H1 (cell line): ENCODE results near the gene PRPF31. TPM values are rescaled to one million over a fixed set of nuclear protein-coding genes. Genes with fewer than 3 reads are reported as not detected.

ENCODE experiments used
- CTCF ChIA-PET: fragments of 300-600 bp; sonication (Branson Sonifier 250); formaldehyde crosslinking; loops from one replicate; lab custom pipeline; 2021; ENCODE audit not compliant: partially characterized antibody; lab: Charles Lee
- POLR2A ChIA-PET: fragments of 300-600 bp; sonication (Branson Sonifier 250); formaldehyde crosslinking; loops from one replicate; lab custom pipeline; 2021; ENCODE audit warnings: inconsistent platforms; ENCODE audit not compliant: partially characterized antibody; lab: Charles Lee
- DNase-seq, 2 experiments: peaks; one replicate each; pipeline versions ENCODE4 v3.0.0 to v3.0.0-alpha.2; 2010 to 2022; ENCODE audit warnings: low spot score in 2 of 2, low read depth in 1 of 2, mixed read lengths in 1 of 2
- FAIRE-seq: peaks from 2 replicates; lab custom pipeline; 2011; peaks lifted over from hg19 to GRCh38; lab: Jason Lieb, UNC
- H2AFZ ChIP-seq: 2 replicates; pipeline ENCODE4 v1.8.1; 2012; ENCODE audit warnings: low read length, inconsistent platforms
- H2AK5ac ChIP-seq: 2 replicates; pipeline ENCODE4 v1.6.1; 2013; ENCODE audit warnings: low read depth, low read length
- H2BK120ac ChIP-seq: replicated peaks from 2 replicates; pipeline ENCODE3; 2013; ENCODE audit warnings: low read depth, low read length, inconsistent platforms
- H2BK12ac ChIP-seq: 2 replicates; pipeline ENCODE4 v1.6.1; 2013; ENCODE audit warnings: low read depth, low read length
- H2BK15ac ChIP-seq: 2 replicates; pipeline ENCODE4 v1.6.1; 2013; ENCODE audit warnings: low read length
- H2BK20ac ChIP-seq: 2 replicates; pipeline ENCODE4 v1.6.1; 2013; ENCODE audit warnings: low read length
- H2BK5ac ChIP-seq: 2 replicates; pipeline ENCODE4 v1.6.1; 2013; ENCODE audit warnings: low read depth, low read length
- H3K14ac ChIP-seq: 2 replicates; pipeline ENCODE4 v1.6.1; 2013; ENCODE audit warnings: inconsistent platforms; ENCODE audit not compliant: insufficient read length
- H3K18ac ChIP-seq: 2 replicates; pipeline ENCODE4 v1.6.1; 2013; ENCODE audit warnings: low read length; ENCODE audit errors: extremely low read depth
- H3K23ac ChIP-seq: 2 replicates; pipeline ENCODE4 v1.6.1; 2013; ENCODE audit warnings: inconsistent platforms; ENCODE audit not compliant: insufficient read length
- H3K23me2 ChIP-seq: 2 replicates; pipeline ENCODE4 v1.6.1; 2013; ENCODE audit warnings: low read depth, low read length
- H3K27ac ChIP-seq: 2 replicates; pipeline ENCODE4 v1.6.1; 2011; ENCODE audit warnings: low read depth, low read length, inconsistent platforms
- H3K27me3 ChIP-seq, 4 experiments: replicated peaks in 1 of 4; 1 replicate in 1 of 4; 2 replicates in 3 of 4; pipeline versions ENCODE4 v1.6.1 to v1.8.1; 2011 to 2013; ENCODE audit warnings: low read length in 3 of 4, mild to moderate bottlenecking in 3 of 4, inconsistent platforms in 2 of 4, mixed read lengths in 2 of 4, moderate library complexity in 1 of 4; ENCODE audit not compliant: control insufficient read depth in 3 of 4, insufficient read depth in 3 of 4; ENCODE audit errors: extremely low read depth in 1 of 4
- H3K36me3 ChIP-seq, 4 experiments: 2 replicates each; pipeline versions ENCODE4 v1.6.1 to v1.8.1; 2011 to 2013; ENCODE audit warnings: mild to moderate bottlenecking in 4 of 4, low read length in 3 of 4, moderate library complexity in 2 of 4, control low read depth in 1 of 4, inconsistent platforms in 1 of 4; ENCODE audit not compliant: insufficient read depth in 4 of 4, control insufficient read depth in 2 of 4
- H3K4ac ChIP-seq: replicated peaks from 2 replicates; pipeline ENCODE3; 2013; ENCODE audit warnings: low read length, low read depth, mixed read lengths, inconsistent platforms; ENCODE audit not compliant: insufficient read length
- H3K4me1 ChIP-seq, 4 experiments: replicated peaks in 1 of 4; 1 replicate in 1 of 4; 2 replicates in 3 of 4; pipeline versions ENCODE4 v1.6.1 to v1.8.1; 2011 to 2013; ENCODE audit warnings: low read length in 3 of 4, inconsistent platforms in 2 of 4, mixed read lengths in 1 of 4; ENCODE audit not compliant: insufficient read depth in 4 of 4, control insufficient read depth in 3 of 4
- H3K4me2 ChIP-seq, 2 experiments: 2 replicates each; pipeline versions ENCODE4 v1.6.1 to v1.8.1; 2011 to 2013; ENCODE audit warnings: low read depth in 2 of 2, low read length in 2 of 2, control low read depth in 1 of 2, inconsistent platforms in 1 of 2, mild to moderate bottlenecking in 1 of 2; ENCODE audit not compliant: insufficient read depth in 1 of 2
- H3K4me3 ChIP-seq, 4 experiments: fragments of 200-600, 300-600 bp in 1 of 4; sonication (generic), shearing (Covaris generic), sonication (Bioruptor Twin) in 1 of 4; 2 replicates each; pipeline versions ENCODE4 v1.5.1 to v1.8.1; 2011 to 2016; ENCODE audit warnings: low read length in 4 of 4, low read depth in 3 of 4, control low read depth in 2 of 4, inconsistent platforms in 2 of 4, mild to moderate bottlenecking in 2 of 4, mixed read lengths in 1 of 4, moderate library complexity in 1 of 4; ENCODE audit not compliant: insufficient read depth in 2 of 4; ENCODE audit errors: extremely low read depth in 1 of 4
- H3K56ac ChIP-seq: replicated peaks from 2 replicates; pipeline ENCODE3; 2013; ENCODE audit warnings: low read depth, mild to moderate bottlenecking, mixed read lengths, low read length, inconsistent platforms; ENCODE audit not compliant: insufficient read length
- H3K79me1 ChIP-seq: 2 replicates; pipeline ENCODE4 v1.6.1; 2013; ENCODE audit warnings: low read depth, low read length, control low read depth
- H3K79me2 ChIP-seq, 2 experiments: 2 replicates each; pipeline versions ENCODE4 v1.6.1 to v1.8.1; 2012 to 2013; ENCODE audit warnings: low read length in 2 of 2, mild to moderate bottlenecking in 2 of 2, inconsistent platforms in 1 of 2; ENCODE audit not compliant: insufficient read depth in 2 of 2, control insufficient read depth in 1 of 2
- H3K9ac ChIP-seq, 4 experiments: replicated peaks in 1 of 4; 1 replicate in 1 of 4; 2 replicates in 3 of 4; pipeline versions ENCODE4 v1.6.1 to v1.8.1; 2011 to 2013; ENCODE audit warnings: low read depth in 3 of 4, low read length in 3 of 4, control low read depth in 2 of 4, mild to moderate bottlenecking in 2 of 4, moderate library complexity in 2 of 4, inconsistent platforms in 1 of 4; ENCODE audit errors: extremely low read depth in 1 of 4
- H3K9me3 ChIP-seq, 2 experiments: 2 replicates each; pipeline versions ENCODE4 v1.6.1 to v1.8.1; 2012 to 2013; ENCODE audit warnings: mild to moderate bottlenecking in 2 of 2, moderate library complexity in 2 of 2, control low read depth in 1 of 2, inconsistent platforms in 1 of 2, low read depth in 1 of 2, low read length in 1 of 2, mixed read lengths in 1 of 2; ENCODE audit not compliant: insufficient read depth in 2 of 2
- H4K20me1 ChIP-seq, 2 experiments: replicated peaks in 1 of 2; 2 replicates each; pipeline versions ENCODE3 to v1.8.1; 2011 to 2013; ENCODE audit warnings: inconsistent platforms in 2 of 2, low read length in 2 of 2, mild to moderate bottlenecking in 1 of 2; ENCODE audit not compliant: insufficient read depth in 2 of 2, control insufficient read depth in 1 of 2
- H4K5ac ChIP-seq: 2 replicates; pipeline ENCODE4 v1.6.1; 2013; ENCODE audit warnings: low read length, low read depth, mixed read lengths, inconsistent platforms; ENCODE audit not compliant: insufficient read length
- H4K8ac ChIP-seq: 2 replicates; pipeline ENCODE4 v1.8.0; 2013; ENCODE audit warnings: mild to moderate bottlenecking, moderate library complexity, low read length, inconsistent platforms; ENCODE audit not compliant: insufficient read depth; ENCODE audit errors: extremely low read depth
- H4K91ac ChIP-seq: replicated peaks from 2 replicates; pipeline ENCODE3; 2013; ENCODE audit warnings: low read length, mixed read lengths, inconsistent platforms; ENCODE audit not compliant: insufficient read length
- CBX5 ChIP-seq: fragments of 300-800, 300-1000 bp; sonication (generic); IDR thresholded peaks from 2 replicates; pipeline ENCODE4 v1.7.1; 2016; ENCODE audit warnings: antibody characterized with exemption, low read length, low read depth
- CEBPB ChIP-seq: IDR thresholded peaks from 2 replicates; pipeline ENCODE4 v1.6.1; 2012; ENCODE audit warnings: low read depth, low read length
- E2F6 ChIP-seq: IDR thresholded peaks from 2 replicates; pipeline ENCODE4 v1.6.1; 2012; ENCODE audit warnings: inconsistent platforms
- EZH2 ChIP-seq: fragments of 200-600 bp; sonication (generic); IDR thresholded peaks from 2 replicates; pipeline ENCODE4 v1.7.1; 2012; ENCODE audit warnings: low read depth, mild to moderate bottlenecking, moderate library complexity, low read length, inconsistent platforms; ENCODE audit not compliant: severe bottlenecking
- KDM5A ChIP-seq: fragments of 200-600 bp; IDR thresholded peaks from 2 replicates; pipeline ENCODE4 v1.7.1; 2012; ENCODE audit warnings: mild to moderate bottlenecking, low read length, inconsistent platforms, mixed read lengths
- RAD21 ChIP-seq, 2 experiments: IDR thresholded peaks in 1 of 2; conservative IDR thresholded peaks in 1 of 2; 2 replicates each; pipeline ENCODE4 v1.6.1; 2011; ENCODE audit warnings: low read depth in 2 of 2, low read length in 2 of 2, improper control_type of control experiment in 1 of 2, inconsistent platforms in 1 of 2, mild to moderate bottlenecking in 1 of 2, moderate library complexity in 1 of 2
- RXRA ChIP-seq: IDR thresholded peaks from 2 replicates; pipeline ENCODE4 v1.6.1; 2011; ENCODE audit warnings: low read depth, mild to moderate bottlenecking, low read length, moderate library complexity; ENCODE audit not compliant: insufficient read depth
- SP2 ChIP-seq: IDR thresholded peaks from 2 replicates; pipeline ENCODE4 v1.6.1; 2012; ENCODE audit warnings: mild to moderate bottlenecking, low read length, inconsistent platforms
- TCF12 ChIP-seq: IDR thresholded peaks from 2 replicates; pipeline ENCODE4 v1.6.1; 2011; ENCODE audit warnings: low read depth, mild to moderate bottlenecking, low read length
- YY1 ChIP-seq: IDR thresholded peaks from 2 replicates; pipeline ENCODE4 v1.6.1; 2011; ENCODE audit warnings: low read depth, mild to moderate bottlenecking, low read length
- WGBS, 2 experiments: shearing (Covaris generic) in 1 of 2; methylation state at CpG; one replicate each; pipeline versions ENCODE4 v1.1.6 to v1.1.7; 2013 to 2015; ENCODE audit warnings: low lambda C conversion rate in 2 of 2, mixed read lengths in 2 of 2, inconsistent platforms in 1 of 2, low coverage in 1 of 2, missing lambda C conversion rate in 1 of 2; ENCODE audit not compliant: insufficient replicate concordance in 2 of 2, insufficient coverage in 1 of 2, insufficient read length in 1 of 2; ENCODE audit errors: extremely low coverage in 1 of 2, missing lambda C conversion rate in 1 of 2; 5-methylcytosine and 5-hydroxymethylcytosine counted together
- polyA plus RNA-seq, 7 experiments: library from polyadenylated mRNA; depleted of rRNA in 3 of 7; stranded (reverse) in 5 of 7; unstranded in 2 of 7; fragments of >200 nt in 5 of 7; fragments of 200-250 nt in 2 of 7; gene quantifications; 1 replicate in 5 of 7; 2 replicates in 1 of 7; 4 replicates in 1 of 7; pipeline versions ENCODE4 v1.2.1 to v1.2.3, GENCODE V29; 2011 to 2013; ENCODE audit warnings: missing spikeins in 2 of 7, mixed read lengths in 2 of 7
- total RNA-seq: library from RNA; stranded (reverse); fragmentation: NEBNext Ultra II Directional; extraction: Animal tissue kit (Norgen Biotek cat#: 25700); gene quantifications from 2 replicates; pipeline ENCODE4 v1.2.1, GENCODE V29; 2021
- TF ChIP-seq, protein P1 (sequence below): IDR thresholded peaks from 2 replicates; pipeline ENCODE4 v1.6.1; 2011; ENCODE audit warnings: low read length, improper control_type of control experiment

The PRPF31 gene
- total and polyA plus RNA-seq, 2 of the 8 experiments (the other 6 are each of a cell fraction or from before 2014, with no cell fraction given) = 51.1 to 97.4 TPM

- peaks cover 0 to under 1% of the 10 kb centered on the region in 2 experiments; a peak in 1 of 4 replicates for H3K9me3 ChIP-seq
- H3K23me2 ChIP-seq = no peaks in the 10 kb centered on the region
- no peak overlapping the region for H3K4ac ChIP-seq
- no peak overlapping the region for H2AK5ac ChIP-seq
- no peak for FAIRE-seq
- peaks cover 21 to 80% (median 42%) of the 10 kb centered on the region in 4 experiments for H3K36me3 ChIP-seq
- no peak overlapping the region for H2BK20ac ChIP-seq
- no peak overlapping the region for H3K4me3 ChIP-seq
- no peak overlapping the region for H2BK15ac ChIP-seq
- no peak overlapping the region for H3K27ac ChIP-seq
- H3K27me3 ChIP-seq = no peaks in the 10 kb centered on the region
- no peaks in the 10 kb centered on the region for H3K79me1 ChIP-seq
- no peak overlapping the region for H2AFZ ChIP-seq
- H2BK5ac ChIP-seq = no peak overlapping the region
- CTCF ChIA-PET = no interaction called here
- H3K9ac ChIP-seq = no peak overlapping the region
- no peak overlapping the region for H3K23ac ChIP-seq
- 85% methylated on average over 18 of the region's 44 CpGs; no CpG with 5 or more reads in 1 of the 2 experiments for WGBS, 2 experiments
- no peaks in the 10 kb centered on the region for H3K4me1 ChIP-seq
- DNase-seq = no peak
- H4K91ac ChIP-seq = no peak overlapping the region
- no peaks in the 10 kb centered on the region for H3K79me2 ChIP-seq
- POLR2A ChIA-PET = interaction anchor here (2.9 to 5.0 kb wide), 2 partner anchors 10 to 13 kb away, joined by 13 to 40 read pairs; partner anchors contain the start of genes PRPF31 and TFPT
- no peak overlapping the region for H2BK120ac ChIP-seq
- no peak overlapping the region for H4K5ac ChIP-seq
- H3K18ac ChIP-seq = no peak overlapping the region
- H4K20me1 ChIP-seq = peaks cover 0 to 9% of the 10 kb centered on the region in 2 experiments
- no peak overlapping the region for H2BK12ac ChIP-seq
- no peak overlapping the region for H3K14ac ChIP-seq
- no peak overlapping the region for H3K4me2 ChIP-seq
- no peak overlapping the region for H4K8ac ChIP-seq
- H3K56ac ChIP-seq = no peak overlapping the region
- no peak for TF ChIP-seq CBX5
- no peak for TF ChIP-seq EZH2
- TF ChIP-seq TCF12 = no peak
- no peak for TF ChIP-seq KDM5A
- no peak for TF ChIP-seq RXRA
- no peak for TF ChIP-seq E2F6
- no peak for TF ChIP-seq YY1
- no peak for TF ChIP-seq RAD21 (IDR thresholded peaks at IDR 0.05 in 1 of 2, conservative IDR thresholded peaks at IDR 0.05 in 1 of 2; ENCODE audit: low read depth in 2 of 2, low read length in 2 of 2)
- no peak for TF ChIP-seq CEBPB
- TF ChIP-seq SP2 = no peak
- TF ChIP-seq, protein P1, sequence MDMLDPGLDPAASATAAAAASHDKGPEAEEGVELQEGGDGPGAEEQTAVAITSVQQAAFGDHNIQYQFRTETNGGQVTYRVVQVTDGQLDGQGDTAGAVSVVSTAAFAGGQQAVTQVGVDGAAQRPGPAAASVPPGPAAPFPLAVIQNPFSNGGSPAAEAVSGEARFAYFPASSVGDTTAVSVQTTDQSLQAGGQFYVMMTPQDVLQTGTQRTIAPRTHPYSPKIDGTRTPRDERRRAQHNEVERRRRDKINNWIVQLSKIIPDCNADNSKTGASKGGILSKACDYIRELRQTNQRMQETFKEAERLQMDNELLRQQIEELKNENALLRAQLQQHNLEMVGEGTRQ = no peak
Measured at GRCh38 chr19:54127688-54128440, 12.3 kb downstream of the PRPF31 start.
